ENCODE measurements around the gene M1AP.

Gene M1AP

GRCh38 chr2:74577448-74577847 lies 70.7 kb downstream of the M1AP start:
- no peaks in the 10 kb centered on the region for H4K20me1 ChIP-seq (ENCODE audit: insufficient read depth, low read length)
- H2AFZ ChIP-seq (ENCODE audit: low read depth, low read length) = no peak overlapping the region
- no peak overlapping the region for H3K4me2 ChIP-seq (ENCODE audit: insufficient read depth, low read length)
- H3K9me3 ChIP-seq (ENCODE audit: insufficient read depth, low read length, severe bottlenecking) = no peaks in the 10 kb centered on the region
- no peaks in the 10 kb centered on the region for H3K36me3 ChIP-seq (ENCODE audit: insufficient read depth, low read length)
- no peak overlapping the region for H3K9ac ChIP-seq (ENCODE audit: low read depth, low read length)
- no peak overlapping the region for H3K27ac ChIP-seq (ENCODE audit: low read length)
- H3K4me1 ChIP-seq (ENCODE audit: insufficient read depth, low read length) = peaks cover 16% of the 10 kb centered on the region
- no peak for DNase-seq
- no peak for TF ChIP-seq EZH2 (IDR thresholded peaks at IDR 0.05; ENCODE audit: borderline replicate concordance, low read depth, low read length, severe bottlenecking)
- no peak for TF ChIP-seq CTCF (IDR thresholded peaks at IDR 0.05; ENCODE audit: borderline replicate concordance, extremely low read depth, low read length, poor library complexity, severe bottlenecking)
- H3K79me2 ChIP-seq (ENCODE audit: insufficient read depth, low read length) = no peaks in the 10 kb centered on the region
- no peak overlapping the region for H3K4me3 ChIP-seq (ENCODE audit: low read depth in 1 of 2, low read length in 2 of 2)
- ATAC-seq (ENCODE audit: insufficient read depth, low read depth) = no peak; the same call in 2 of the 3 replicates
- H3K27me3 ChIP-seq (ENCODE audit: insufficient read depth, low read length, poor library complexity) = no peaks in the 10 kb centered on the region

GRCh38 chr2:74576863-74577229 lies 71.3 kb downstream of the M1AP start:
- H3K9me3 ChIP-seq (ENCODE audit: insufficient read depth, low read length, severe bottlenecking) = no peaks in the 10 kb centered on the region
- no peak overlapping the region for H3K4me2 ChIP-seq (ENCODE audit: insufficient read depth, low read length)
- ATAC-seq (ENCODE audit: insufficient read depth, low read depth) (no peak), DNase-seq (no peak)
- H4K20me1 ChIP-seq (ENCODE audit: insufficient read depth, low read length) = no peaks in the 10 kb centered on the region
- no peak for TF ChIP-seq EZH2 (IDR thresholded peaks at IDR 0.05; ENCODE audit: borderline replicate concordance, low read depth, low read length, severe bottlenecking)
- no peak for TF ChIP-seq CTCF (IDR thresholded peaks at IDR 0.05; ENCODE audit: borderline replicate concordance, extremely low read depth, low read length, poor library complexity, severe bottlenecking)
- H3K4me3 ChIP-seq (ENCODE audit: low read depth in 1 of 2, low read length in 2 of 2) = no peak overlapping the region
- no peak overlapping the region for H3K27ac ChIP-seq (ENCODE audit: low read length)
- H3K79me2 ChIP-seq (ENCODE audit: insufficient read depth, low read length) = no peaks in the 10 kb centered on the region
- no peaks in the 10 kb centered on the region for H3K36me3 ChIP-seq (ENCODE audit: insufficient read depth, low read length)
- peaks cover 16% of the 10 kb centered on the region for H3K4me1 ChIP-seq (ENCODE audit: insufficient read depth, low read length)
- no peak overlapping the region for H3K9ac ChIP-seq (ENCODE audit: low read depth, low read length)
- no peak overlapping the region for H2AFZ ChIP-seq (ENCODE audit: low read depth, low read length)
- H3K27me3 ChIP-seq (ENCODE audit: insufficient read depth, low read length, poor library complexity) = no peaks in the 10 kb centered on the region

GRCh38 chr2:74576211-74576862 lies 71.8 kb downstream of the M1AP start:
- ATAC-seq (ENCODE audit: insufficient read depth, low read depth) (no peak), DNase-seq (no peak)
- H4K20me1 ChIP-seq (ENCODE audit: insufficient read depth, low read length) = no peaks in the 10 kb centered on the region
- H2AFZ ChIP-seq (ENCODE audit: low read depth, low read length) = no peak overlapping the region
- no peaks in the 10 kb centered on the region for H3K36me3 ChIP-seq (ENCODE audit: insufficient read depth, low read length)
- H3K27me3 ChIP-seq (ENCODE audit: insufficient read depth, low read length, poor library complexity) = no peaks in the 10 kb centered on the region
- no peak overlapping the region for H3K4me3 ChIP-seq (ENCODE audit: low read depth in 1 of 2, low read length in 2 of 2)
- TF ChIP-seq EZH2 (IDR thresholded peaks at IDR 0.05; ENCODE audit: borderline replicate concordance, low read depth, low read length, severe bottlenecking) = no peak
- TF ChIP-seq CTCF (IDR thresholded peaks at IDR 0.05; ENCODE audit: borderline replicate concordance, extremely low read depth, low read length, poor library complexity, severe bottlenecking) = no peak
- no peak overlapping the region for H3K4me2 ChIP-seq (ENCODE audit: insufficient read depth, low read length)
- H3K79me2 ChIP-seq (ENCODE audit: insufficient read depth, low read length) = no peaks in the 10 kb centered on the region
- no peak overlapping the region for H3K9ac ChIP-seq (ENCODE audit: low read depth, low read length)
- H3K27ac ChIP-seq (ENCODE audit: low read length) = no peak overlapping the region
- H3K9me3 ChIP-seq (ENCODE audit: insufficient read depth, low read length, severe bottlenecking) = no peaks in the 10 kb centered on the region
- H3K4me1 ChIP-seq (ENCODE audit: insufficient read depth, low read length) = peaks cover 16% of the 10 kb centered on the region

Data from DND-41 (cell line).